Nephron (organoid): Measurements from ENCODE around the gene ADSL.

Experiments used
- H3K27ac Mint-ChIP-seq, 3 experiments: 2 replicates each; pipeline ENCODE4 v1.8.0; 2020; ENCODE audit warnings: mixed read lengths in 3 of 3, mild to moderate bottlenecking in 2 of 3, moderate library complexity in 1 of 3
- H3K27me3 Mint-ChIP-seq: 2 replicates; pipeline ENCODE4 v1.8.0; 2021; ENCODE audit warnings: low read depth, mild to moderate bottlenecking, moderate library complexity, mixed read lengths
- H3K36me3 Mint-ChIP-seq: 2 replicates; pipeline ENCODE4 v1.8.0; 2020; ENCODE audit warnings: low read depth, mixed read lengths
- H3K4me1 Mint-ChIP-seq: 2 replicates; pipeline ENCODE4 v1.8.0; 2020; ENCODE audit warnings: mixed read lengths
- H3K4me3 Mint-ChIP-seq, 3 experiments: 2 replicates each; pipeline ENCODE4 v1.8.0; 2020; ENCODE audit warnings: mild to moderate bottlenecking in 3 of 3, mixed read lengths in 3 of 3, moderate library complexity in 2 of 3
- H3K9me3 Mint-ChIP-seq: 2 replicates; pipeline ENCODE4 v1.8.0; 2020; ENCODE audit warnings: mixed read lengths
- TF ChIP-seq, protein P1 (sequence below), 3 experiments: fragments of 200-600 bp; sonication (generic); IDR thresholded peaks; one replicate each; pipeline ENCODE4 v1.5.0; 2021; ENCODE audit warnings: antibody characterized with exemption in 3 of 3; ENCODE audit not compliant: unreplicated experiment in 3 of 3

The ADSL gene

DNA sequence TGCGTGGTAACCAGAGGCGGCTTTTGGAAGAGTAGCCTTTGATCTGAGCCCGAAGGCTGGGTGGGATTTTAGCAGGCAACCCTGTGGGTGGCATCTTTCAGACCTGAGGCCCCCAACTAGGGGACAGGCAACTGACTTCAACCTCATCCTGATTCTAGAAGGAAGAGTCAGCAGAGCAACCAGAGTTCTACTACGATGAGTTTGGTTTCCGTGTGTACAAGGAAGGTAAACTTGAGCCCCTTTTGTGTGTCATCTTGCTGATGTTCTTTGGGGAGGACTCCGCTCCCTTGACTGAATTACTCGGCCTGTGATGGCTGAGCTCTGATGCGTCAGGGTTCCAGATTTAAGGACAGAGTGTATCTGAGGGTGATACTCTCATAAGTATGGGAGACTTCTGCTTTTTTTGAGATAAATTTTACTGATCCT, 55.7 kb downstream of the ADSL start:
- peaks cover 34% of the 10 kb centered on the region for H3K36me3 Mint-ChIP-seq
- no peaks in the 10 kb centered on the region for H3K9me3 Mint-ChIP-seq
- no peak overlapping the region for H3K4me3 Mint-ChIP-seq
- peaks cover 42% of the 10 kb centered on the region for H3K4me1 Mint-ChIP-seq
- H3K27me3 Mint-ChIP-seq: peaks cover 3% of the 10 kb centered on the region
- TF ChIP-seq, protein P1, sequence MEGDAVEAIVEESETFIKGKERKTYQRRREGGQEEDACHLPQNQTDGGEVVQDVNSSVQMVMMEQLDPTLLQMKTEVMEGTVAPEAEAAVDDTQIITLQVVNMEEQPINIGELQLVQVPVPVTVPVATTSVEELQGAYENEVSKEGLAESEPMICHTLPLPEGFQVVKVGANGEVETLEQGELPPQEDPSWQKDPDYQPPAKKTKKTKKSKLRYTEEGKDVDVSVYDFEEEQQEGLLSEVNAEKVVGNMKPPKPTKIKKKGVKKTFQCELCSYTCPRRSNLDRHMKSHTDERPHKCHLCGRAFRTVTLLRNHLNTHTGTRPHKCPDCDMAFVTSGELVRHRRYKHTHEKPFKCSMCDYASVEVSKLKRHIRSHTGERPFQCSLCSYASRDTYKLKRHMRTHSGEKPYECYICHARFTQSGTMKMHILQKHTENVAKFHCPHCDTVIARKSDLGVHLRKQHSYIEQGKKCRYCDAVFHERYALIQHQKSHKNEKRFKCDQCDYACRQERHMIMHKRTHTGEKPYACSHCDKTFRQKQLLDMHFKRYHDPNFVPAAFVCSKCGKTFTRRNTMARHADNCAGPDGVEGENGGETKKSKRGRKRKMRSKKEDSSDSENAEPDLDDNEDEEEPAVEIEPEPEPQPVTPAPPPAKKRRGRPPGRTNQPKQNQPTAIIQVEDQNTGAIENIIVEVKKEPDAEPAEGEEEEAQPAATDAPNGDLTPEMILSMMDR (IDR thresholded peaks at IDR 0.05; ENCODE audit: unreplicated experiment in 3 of 3): no peak
- no peak overlapping the region for H3K27ac Mint-ChIP-seq

DNA sequence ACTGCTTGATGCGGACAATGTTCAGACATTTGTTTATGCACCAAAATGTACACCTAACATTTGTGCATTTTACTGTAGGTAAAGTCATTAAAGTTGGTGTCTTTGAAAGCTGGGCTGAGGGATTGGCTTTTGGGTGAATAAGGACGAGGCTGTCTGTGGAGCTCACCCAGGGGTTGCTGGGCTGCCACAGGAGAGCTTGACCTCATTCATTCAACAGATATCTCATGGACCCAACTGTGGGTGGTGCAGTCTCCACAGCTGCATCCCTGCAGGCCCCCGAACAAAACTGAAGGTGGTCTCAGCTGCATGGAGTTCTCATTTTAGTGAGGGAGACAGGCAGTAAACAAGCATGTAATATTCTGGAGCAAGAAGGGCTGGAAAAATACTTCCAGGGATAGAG, 56.8 kb downstream of the ADSL start:
- Mint-ChIP-seq H3K4me3 (no peak overlapping the region), H3K27me3 (peaks cover 3% of the 10 kb centered on the region), H3K36me3 (peaks cover 37% of the 10 kb centered on the region), H3K4me1 (peaks cover 31% of the 10 kb centered on the region), H3K27ac (peak overlapping the region in 2 of 3 experiments; percentile 24 to 74), H3K9me3 (no peaks in the 10 kb centered on the region)
- TF ChIP-seq, protein P1 (IDR thresholded peaks at IDR 0.05; ENCODE audit: unreplicated experiment in 3 of 3): no peak

DNA sequence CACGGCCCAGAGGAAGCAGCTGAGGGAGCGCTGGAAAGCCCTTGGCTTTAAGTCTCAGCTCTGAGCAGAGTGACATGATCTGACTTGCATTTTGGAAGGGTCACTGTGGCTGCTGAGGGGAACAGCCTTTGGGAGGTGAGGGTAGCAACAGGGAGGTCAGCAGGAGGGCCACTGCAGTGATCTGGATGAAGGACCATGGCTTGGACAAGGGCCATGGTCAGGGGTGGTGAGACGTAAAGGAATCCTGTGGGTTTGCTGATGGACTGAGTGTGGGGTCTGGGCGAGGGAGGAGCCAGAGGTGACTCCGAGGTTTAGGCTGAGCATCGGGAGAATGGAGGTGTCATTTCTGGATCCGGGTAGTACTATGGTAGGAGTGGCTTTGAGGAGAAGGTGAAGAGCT, 57.4 kb downstream of the ADSL start:
- Mint-ChIP-seq H3K9me3 (no peaks in the 10 kb centered on the region), H3K36me3 (peaks cover 37% of the 10 kb centered on the region), H3K4me1 (peaks cover 26% of the 10 kb centered on the region), H3K4me3 (no peak overlapping the region), H3K27ac (peak overlapping the region in 2 of 3 experiments; percentile 47 to 74), H3K27me3 (peaks cover 3% of the 10 kb centered on the region)
- TF ChIP-seq, protein P1 (IDR thresholded peaks at IDR 0.05; ENCODE audit: unreplicated experiment in 3 of 3): no peak

DNA sequence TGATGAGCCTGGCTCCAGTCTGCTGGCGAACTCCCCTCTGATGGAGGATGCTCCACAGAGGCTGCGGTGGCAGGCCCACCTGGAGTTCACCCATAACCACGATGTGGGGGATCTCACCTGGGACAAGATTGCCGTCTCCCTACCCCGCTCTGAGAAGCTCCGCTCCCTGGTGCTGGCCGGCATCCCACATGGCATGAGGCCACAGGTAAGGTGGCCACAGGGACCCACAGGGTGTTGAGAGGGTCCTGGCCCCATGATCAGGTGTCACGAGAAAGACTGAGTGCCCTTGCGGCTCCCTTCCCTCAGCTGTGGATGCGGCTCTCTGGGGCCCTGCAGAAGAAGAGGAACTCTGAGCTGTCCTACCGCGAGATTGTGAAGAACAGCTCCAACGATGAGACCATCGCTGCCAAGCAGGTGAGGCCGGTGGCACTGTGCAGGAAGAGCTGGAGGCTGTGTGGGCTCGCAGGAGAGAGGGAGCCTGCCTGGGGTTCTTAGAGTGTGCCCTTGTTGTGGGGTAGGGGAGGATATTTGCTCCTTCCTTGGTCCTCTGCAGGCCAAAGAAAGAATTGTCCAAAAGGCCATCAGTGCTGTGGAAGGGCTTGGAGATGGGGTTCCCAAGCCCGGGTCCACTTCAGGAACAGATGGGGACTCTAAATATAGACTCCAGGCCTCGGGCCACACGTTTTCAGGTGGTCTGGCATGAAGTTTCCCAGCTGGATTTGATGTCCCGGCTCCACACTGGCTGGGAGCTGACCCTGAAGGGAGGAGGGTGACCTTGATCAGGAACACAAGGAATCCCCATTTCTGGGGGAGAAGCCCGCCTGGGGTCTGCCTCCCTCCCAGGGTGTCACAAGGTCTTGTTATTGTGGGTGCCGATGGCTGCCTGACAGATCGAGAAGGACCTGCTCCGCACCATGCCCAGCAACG, 58.2 kb downstream of the ADSL start:
- H3K4me3 Mint-ChIP-seq: no peak overlapping the region
- no peaks in the 10 kb centered on the region for H3K9me3 Mint-ChIP-seq
- peaks cover 3% of the 10 kb centered on the region for H3K27me3 Mint-ChIP-seq
- H3K4me1 Mint-ChIP-seq: peaks cover 23% of the 10 kb centered on the region
- peaks cover 37% of the 10 kb centered on the region for H3K36me3 Mint-ChIP-seq
- no peak overlapping the region for H3K27ac Mint-ChIP-seq
- TF ChIP-seq, protein P1 (IDR thresholded peaks at IDR 0.05; ENCODE audit: unreplicated experiment in 3 of 3): no peak

DNA sequence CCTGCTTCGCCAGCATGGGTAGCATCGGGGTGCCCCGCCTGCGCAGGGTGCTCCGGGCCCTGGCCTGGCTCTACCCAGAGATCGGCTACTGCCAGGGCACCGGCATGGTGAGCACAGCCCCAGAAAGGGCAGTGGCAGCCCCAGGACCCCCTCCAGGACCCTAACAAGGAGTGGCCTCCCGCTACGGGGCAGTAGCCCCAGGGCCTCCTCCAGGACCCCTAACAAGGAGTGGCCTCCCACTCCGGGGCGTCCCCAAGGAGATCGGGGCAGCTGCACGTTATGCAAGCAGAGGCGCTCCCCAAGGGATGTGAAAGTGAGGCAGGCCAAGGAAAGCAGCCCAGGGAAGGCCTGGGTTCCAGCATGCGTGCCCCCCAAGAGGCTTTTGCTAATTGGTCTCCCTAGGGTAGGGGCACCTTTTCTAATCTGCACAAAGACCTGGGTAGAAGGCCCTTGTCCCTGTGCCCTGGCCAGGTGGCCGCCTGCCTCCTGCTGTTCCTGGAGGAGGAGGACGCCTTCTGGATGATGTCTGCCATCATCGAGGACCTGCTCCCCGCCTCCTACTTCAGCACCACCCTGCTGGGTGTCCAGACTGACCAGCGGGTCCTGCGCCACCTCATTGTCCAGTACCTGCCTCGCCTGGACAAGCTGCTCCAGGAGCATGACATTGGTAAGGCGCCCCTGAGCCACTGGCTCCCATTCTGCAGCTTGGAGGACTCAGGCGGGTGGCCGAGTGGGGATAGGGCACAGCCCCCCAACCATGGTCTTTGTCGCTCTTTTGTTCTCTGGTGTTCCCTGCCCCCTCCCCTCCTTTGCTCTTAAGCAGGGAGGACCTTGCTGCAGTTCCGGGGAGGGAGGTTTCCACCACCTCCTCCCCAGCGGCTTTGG, 59.1 kb downstream of the ADSL start:
- Mint-ChIP-seq H3K27ac (no peak overlapping the region), H3K9me3 (no peaks in the 10 kb centered on the region), H3K4me3 (no peak overlapping the region), H3K4me1 (peaks cover 17% of the 10 kb centered on the region), H3K36me3 (peaks cover 37% of the 10 kb centered on the region), H3K27me3 (peaks cover 3% of the 10 kb centered on the region)
- TF ChIP-seq, protein P1 (IDR thresholded peaks at IDR 0.05; ENCODE audit: unreplicated experiment in 3 of 3): no peak
